HTERT RPE-1 (cell line): ENCODE measurements around the gene NXNL2.

Experiments used
- in situ Hi-C: fragments of 300-500 bp; cut with MboI; formaldehyde crosslinking; loops from 4 replicates; pipeline ENCODE4 v1.14.3; 2020; ENCODE audit warnings: low sequenced_read_pairs

Gene NXNL2

DNA sequence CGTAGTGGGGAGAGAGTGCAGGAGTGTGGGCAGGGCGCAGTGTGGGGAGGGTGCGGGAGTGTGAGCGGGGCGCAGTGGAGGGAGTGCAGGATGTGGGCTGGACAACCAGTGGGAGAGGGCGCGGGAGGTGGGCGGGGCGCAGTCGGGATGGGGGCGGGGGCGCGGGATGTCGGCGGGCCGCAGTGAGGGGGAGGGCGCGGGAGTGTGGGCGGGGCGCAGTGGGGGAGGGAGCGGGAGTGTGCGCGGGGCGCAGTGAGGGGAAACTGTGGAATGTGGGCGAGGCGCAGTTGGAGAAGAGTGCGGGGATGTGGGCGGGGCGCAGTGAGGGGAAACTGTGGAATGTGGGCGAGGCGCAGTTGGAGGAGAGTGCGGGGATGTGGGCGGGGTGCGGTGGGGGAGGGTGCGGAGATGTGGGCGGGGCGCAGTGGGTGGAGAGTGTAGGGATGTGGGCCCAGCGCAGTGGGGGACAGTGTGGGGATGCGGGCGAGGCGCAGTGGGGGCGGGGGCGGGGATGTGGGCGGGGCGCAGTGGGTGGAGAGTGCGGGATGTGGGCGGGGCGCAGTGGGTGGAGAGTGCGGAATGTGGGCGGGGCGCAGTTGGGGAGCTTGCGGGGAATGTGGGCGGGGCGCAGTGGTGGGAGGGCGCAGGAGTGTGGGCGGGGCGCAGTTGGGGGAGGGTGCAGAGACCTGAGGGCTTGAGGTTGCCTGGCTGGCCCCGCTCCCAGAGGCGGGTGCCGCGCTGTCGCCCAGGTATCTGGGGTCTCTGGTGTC is at the start of gene NXNL2:
TSS of gene NXNL2 (plus strand) at position 723 of the 770 bp plus-strand sequence. CDS start 257 bp downstream, outside the sequence.
- in situ Hi-C loops: no loop called here

DNA sequence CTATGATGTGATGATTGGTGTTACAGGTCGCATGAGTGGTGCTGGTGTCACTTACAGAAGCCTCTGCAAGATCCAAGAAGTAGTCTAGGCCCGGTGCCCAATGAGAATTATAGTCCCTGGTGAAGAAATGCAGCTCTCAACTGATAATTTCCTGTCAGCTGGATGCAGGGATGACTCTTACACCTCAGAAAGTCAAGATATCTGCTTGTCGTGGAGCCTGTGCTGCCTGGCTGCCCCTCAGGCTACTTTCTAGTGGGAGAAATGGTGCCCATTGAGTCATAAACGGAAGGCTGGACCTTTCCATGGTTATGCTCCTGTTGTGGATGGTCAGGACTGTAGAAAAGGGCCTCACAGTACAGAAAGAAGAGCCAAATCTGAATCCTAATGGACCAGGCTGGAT is 46.8 kb upstream of the NXNL2 start:
- in situ Hi-C loops: no loop called here

DNA sequence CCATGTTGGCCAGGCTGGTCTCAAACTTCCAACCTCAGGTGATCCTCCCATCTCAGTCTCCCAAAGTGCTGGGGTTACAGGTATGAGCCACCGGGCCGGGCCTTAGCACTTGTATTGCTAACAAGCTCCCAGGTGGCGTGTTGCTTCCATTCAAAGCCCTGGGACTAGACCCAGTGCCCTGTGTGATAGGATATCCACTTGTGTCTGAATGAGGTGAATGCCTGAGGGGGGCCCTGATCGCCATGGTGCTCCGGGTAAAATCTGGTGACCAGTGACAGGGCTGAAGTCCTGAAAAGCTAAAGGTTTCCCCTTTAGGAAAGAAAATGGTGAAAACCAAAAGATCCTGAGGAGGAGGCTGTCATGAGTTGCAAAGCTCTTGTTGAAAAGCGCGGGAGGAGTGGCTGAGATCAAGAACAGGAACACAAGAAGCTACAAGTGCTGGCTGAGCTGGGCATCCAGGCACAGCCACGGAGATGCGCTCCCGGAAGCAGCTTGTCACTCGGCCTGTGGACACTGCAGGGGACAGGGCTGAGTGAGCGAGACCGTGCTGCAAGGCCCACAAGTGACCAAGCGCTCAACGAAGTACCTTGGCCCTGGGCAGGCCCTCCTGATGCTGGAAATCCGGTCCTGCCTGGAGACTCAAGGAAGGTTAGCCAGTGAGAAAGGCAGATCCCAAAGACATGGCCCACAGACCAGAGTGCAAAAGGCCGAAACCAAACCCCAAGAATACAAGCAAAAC is 39.8 kb upstream of the NXNL2 start:
- in situ Hi-C loops: no loop called here

DNA sequence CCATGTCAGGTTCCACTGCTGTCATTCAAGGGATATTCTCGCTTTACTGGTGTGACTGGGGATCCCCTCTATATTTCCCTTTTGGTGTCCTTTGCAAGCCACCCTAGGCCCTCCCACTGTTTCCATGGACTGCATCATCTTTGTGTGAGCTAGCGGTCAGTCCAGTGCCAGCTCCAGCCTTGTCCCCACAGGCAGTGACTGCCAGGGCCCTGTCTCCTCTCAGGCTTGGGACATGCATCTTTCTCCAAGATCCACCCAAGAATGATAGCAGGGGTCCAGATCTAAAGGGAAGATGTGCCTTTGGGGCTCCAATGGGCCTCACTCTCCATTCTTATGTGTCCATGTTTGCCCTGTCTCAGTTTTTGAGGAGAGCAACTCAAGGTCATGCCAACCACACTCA is 37.8 kb upstream of the NXNL2 start:
- in situ Hi-C loops: no loop called here

DNA sequence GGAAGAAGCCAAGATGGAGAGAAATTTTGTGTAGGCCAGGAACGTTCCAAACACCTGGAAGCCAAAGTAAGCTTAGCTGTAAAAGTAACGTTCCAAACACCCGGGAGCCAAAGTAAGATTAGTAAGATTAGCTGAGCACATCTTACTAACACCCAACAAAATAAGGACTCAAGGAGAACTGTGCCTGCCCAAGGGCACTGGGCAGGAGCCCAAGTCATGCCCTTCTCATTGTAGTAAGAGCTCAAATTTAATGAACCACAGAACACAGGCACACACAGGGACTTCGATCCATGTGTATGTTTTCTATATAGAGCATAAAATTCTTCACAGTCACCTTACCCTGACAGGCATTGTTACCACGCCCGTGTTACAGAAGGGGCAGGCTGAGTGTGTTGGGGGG is 36.1 kb upstream of the NXNL2 start:
- in situ Hi-C loops: no loop called here

DNA sequence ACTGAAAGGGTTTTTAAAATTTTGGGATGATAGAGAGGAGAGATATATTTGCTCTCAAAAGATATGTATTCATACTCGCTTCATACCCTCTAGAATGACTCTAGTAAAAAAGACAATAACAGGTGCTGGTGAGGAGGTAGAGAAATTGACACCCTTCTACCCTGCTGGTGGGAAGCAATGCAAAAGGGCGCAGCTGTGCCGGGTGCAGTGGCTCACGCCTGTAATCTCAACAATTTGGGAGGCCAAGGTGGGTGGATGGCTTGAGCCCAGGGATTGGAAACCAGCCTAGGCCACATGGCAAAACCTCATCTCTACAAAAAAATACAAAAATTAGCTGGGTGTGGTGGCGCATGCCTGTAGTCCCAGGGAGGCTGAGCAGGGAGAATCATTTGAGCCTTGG is 33.9 kb upstream of the NXNL2 start:
- in situ Hi-C loops: no loop called here

DNA sequence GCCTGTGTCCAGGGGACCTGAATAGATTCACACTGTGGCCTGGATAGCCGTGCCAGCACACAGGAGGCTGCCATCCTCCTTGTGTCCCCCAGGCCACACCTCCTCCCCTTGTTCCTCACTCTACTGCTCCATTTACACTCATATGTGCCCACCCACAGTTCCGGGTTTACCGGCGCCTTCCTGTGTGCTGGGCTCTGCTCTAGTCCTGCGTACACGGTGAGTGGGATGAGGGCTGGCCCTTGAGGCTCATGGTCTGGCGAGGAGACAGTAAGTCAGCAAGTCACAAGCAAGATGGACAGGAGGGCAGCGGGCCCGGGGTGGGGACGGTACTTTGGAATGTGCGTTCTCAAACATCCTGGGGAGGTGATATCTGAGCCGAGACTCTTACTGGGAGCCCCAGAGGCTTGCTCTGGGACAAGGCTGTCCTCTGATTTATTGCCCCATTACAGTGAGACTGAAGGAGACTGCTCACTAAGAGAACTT is 32.4 kb upstream of the NXNL2 start:
- in situ Hi-C loops: no loop called here

DNA sequence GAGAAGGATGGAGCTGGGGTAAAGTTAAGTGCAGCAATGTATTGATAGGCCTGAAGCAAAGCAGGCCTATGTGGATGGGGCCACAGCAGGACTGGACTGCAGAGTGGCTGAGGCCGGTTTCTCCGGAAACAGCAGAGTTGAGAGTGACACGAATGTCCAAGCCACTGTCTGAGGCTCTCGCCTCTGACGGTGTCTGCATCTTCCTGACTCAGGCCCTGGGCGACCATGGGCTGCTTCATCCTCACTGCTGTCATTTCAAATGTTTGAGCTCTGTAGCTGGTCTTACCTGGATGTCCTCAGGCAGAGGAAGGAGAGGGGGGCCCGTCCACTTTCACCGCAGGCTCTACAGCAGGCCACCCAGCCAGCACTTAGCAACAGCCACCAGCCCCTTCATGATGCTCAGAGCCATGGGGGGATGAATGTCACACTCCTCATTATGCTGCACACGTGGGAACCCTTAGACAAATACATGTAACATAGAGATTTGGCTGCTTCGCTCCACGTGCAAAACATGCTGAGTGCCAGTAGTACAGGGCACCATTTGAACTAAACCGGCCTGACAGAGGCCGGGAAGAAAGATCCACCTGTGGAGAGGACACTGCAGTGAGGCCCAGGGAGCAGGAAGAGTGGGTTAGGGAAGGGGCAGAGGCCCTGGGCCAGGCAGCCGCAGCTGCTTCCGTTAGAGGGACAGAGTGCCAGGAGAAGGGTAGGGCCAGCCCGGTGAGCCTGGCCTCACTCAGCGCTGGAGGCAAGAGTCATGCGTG is 31.7 kb upstream of the NXNL2 start:
- in situ Hi-C loops: no loop called here

DNA sequence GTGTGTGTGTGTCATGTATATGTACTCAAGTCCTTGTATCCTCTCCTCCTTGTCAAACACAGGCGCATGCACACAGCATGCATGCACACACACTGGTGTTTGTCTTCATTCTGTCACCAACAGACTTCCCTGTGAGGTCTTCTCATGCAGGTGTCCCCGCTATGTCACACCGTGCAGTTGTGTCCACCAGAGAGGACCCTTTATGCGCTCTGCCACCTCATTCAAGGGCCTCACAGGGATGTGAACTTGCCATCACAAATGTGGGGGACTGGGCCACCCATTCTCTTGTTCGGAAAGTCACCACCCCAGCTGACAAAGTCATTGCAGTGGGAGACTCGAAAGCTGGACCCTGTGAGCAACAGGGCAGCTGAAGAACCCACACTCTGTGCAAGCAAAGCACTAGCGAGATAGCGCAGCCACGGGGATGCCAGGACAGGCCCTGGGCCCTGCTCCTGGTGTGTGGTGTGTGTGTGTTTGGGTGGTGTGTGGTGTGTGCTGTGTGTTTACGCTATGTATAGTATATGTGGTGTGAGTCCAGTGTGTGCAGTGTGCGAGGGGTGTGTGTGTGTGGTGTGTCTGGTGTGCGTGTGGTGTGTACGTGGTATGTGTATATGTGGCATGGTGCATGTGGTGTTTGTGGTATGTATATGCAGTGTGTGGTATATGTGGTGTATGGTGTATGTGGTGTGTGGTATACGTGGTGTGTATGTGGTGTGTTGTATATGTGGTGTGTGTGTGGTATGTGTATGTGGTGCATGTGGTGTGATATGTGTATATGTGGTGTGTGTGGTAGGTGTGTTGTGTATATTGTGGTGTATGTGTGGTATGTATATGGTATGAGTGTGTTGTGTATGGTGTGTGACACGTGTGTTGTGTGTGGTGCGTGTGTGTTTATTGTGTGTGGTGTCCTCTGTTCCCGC is 30.9 kb upstream of the NXNL2 start:
- in situ Hi-C loops: no loop called here

DNA sequence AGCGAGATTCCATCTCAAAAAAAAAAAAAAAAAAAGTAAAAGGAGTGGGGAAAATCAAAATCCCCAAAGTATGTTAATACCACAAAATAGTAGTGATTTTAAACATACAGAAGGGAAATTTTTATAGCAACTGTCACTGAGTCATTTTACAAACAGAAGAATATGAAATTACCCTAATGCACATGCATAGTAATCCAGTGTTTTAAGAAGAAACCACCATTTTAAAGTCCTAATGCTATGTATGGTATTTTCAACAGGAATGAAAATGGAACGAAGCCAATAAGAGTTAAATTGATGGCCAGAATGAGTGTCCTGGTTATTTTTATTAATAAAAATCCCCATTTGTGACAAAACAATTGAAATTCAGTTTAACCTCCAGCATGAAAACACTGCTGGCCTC is 26.7 kb upstream of the NXNL2 start:
- in situ Hi-C loops: no loop called here

DNA sequence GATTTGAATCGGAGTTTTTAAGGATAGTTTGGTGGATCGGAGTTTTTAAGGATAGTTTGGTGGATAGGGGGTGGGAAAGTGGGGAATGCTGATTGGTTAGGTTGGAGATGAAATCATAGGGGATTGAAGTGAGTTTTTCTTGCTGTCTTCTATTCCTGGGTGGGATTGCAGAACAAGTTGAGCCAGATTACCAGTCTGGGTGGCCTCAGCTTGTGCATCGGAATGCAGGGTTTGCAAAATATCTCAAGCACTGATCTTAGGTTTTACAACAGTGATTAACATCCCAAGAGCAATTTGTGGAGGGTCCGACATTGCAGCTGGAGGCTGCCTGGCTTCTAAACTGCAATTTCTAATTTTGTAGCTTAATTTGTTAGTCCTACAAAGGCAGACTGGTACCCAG is 23.1 kb upstream of the NXNL2 start:
- in situ Hi-C loops: no loop called here

DNA sequence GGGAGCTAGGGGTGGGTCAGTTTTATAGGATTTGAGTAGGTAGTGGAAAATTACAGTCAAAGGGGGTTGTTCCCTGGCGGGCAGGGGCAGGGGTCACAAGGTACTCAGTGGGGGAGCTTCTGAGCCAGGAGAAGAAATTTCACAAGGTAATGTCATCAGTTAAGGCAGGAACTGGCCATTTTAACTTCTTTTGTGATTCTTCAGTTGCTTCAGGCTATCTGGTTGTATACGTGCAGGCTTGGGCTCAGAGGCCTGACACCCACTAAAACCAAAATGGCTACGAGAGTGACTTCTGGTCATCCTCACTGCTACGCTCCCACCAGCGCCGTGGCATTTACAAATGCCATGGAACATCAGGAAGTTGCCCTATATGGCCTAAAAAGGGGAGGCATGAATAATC is 20.7 kb upstream of the NXNL2 start:
- in situ Hi-C loops: no loop called here

DNA sequence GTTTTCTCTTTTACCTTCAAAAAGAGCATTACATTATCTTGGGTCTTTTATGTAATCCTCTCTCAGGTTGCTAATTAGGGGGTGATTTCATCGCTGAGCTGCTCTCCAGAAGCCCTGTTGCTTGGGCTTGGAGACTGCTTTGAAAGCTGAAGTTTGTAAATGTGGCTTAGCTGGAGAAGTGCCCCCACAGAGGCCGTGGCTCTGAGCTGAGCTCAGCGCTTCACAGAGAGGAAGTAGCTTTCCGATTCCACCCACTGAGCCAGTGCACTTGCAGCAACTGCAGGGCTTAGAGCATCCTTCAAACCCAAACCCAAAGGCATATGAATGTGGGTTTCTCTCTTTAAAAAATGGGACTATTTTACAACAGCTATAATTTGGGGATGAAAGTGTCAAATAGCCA is 13.7 kb upstream of the NXNL2 start:
- in situ Hi-C loops: no loop called here

DNA sequence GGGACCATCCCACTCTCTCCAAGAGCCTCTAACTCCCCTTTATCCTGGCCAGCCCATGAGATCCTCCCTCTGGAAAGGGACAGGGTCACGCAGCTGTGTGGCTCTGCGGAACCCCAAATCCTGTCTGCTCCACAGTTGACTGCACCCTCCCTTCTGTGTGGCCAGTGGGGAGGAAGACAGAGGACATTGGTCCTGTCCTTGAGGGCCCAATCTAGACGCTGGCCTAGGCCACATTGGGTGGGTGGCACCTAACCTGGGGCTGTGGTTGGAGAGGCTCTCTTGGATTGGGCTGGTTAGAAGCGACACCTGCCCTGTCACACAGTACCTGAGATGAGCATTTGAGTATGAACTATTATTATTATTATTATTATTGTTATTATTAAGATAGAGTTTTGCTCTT is 12.6 kb upstream of the NXNL2 start:
- in situ Hi-C loops: no loop called here

DNA sequence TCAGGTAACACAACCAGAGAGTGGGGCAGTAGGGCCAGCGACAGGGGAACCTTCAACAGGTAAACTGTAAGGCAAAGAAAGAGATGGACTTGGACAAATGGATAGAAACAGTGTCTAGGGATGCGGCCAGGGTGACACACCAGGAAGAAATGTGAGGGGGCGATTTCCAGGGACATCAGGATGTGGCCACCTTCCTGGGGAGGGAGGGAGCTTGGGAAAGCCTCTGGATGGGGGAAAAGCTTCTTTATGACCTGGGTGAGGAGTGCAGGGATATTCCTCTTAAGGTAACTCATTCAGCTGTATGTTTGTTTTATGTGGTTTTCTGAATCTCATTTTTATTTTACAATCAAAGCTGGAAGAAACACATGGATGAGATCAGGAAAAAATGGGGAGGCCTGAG is 11.9 kb upstream of the NXNL2 start:
- in situ Hi-C loops: no loop called here

DNA sequence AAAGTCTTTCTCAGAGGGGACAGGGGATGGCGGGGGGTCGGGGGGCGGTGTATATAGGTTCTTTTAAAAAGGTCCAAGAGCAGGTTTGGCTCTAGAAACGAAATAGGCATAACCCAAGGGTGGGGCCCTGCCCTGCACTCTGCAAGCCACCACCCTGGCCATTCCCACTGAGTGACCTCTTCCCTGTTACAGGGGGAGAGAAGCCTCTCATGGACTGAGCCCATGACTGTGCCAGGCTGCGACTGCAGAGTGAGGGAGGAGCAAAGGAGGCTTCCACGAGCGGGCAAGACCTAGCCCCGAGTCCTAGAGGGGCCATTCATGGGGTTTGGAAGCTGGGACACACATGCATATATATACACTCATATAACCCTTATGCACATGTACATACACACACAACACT is 10.1 kb upstream of the NXNL2 start:
- in situ Hi-C loops: no loop called here

DNA sequence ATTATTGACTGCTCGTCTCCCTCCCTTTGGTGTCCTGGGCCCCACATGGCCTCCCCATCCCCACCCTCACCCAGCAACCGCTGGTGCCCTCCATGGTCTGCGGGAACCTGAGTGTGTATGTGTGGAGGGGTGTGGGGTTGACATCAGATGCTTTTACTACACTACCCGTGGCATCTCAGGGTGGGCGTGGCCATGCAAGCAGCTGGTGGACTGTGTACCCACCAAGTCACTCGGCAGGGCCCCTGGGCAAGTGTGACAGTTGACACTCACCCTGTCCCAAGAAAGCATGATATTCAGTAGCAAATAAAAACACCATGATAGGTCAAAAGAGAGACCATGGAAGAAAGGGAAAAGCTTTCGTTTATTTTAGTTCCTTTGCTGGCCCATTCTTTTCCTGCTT is 7.4 kb upstream of the NXNL2 start:
- in situ Hi-C loops: no loop called here

DNA sequence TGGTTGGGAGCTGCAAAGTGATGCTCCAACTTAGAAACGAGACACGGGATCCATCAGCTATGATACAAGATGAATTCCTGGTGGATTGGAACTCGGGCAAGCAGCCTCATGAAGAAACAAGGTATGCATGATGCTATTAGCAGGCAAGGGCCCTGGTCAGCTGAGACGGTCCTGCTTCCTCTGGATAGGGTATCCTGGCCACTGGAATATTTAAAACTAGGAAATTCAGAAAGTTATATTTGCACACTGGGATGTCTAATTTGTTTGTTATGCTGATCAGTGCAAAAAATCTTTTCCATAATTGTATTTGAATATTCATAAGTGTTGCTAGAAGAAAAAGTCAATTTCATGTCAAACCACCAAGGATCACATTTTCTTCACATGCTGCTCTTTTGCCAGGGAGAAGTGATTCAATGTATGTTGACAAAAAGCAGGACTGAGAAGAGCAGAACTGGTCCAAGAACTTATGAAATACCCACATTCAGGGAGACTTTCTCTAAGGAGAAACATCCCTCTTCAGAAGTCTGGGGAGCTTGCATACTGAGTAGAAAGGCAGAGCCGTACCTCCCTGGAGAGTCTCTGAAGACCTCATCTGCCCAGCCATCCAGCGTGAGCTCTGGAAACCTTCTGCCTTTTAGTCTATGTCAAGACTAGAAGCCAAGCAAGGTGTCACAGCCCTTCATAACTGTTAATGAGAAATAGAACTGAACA is 6.7 kb upstream of the NXNL2 start:
- in situ Hi-C loops: no loop called here

DNA sequence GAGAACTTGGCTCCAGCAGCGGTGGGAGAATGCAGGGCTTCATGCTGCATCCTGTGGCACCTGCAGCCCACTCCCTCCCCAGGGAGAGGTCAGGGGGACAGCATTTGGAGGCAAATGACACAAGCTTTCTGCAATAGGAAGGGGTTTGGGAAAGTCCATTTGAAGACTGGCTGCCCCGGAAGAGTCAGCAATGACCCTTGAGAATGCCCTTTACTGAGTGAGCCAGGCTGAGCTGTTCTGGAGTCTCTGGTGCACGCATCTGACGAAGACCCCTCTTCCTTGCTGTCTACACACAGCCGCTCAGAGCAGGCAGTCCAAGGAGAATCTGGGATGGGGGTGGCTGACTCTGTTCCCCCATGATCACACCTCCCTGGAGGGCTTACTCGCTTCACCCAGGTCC is 5.5 kb upstream of the NXNL2 start:
- in situ Hi-C loops: no loop called here

DNA sequence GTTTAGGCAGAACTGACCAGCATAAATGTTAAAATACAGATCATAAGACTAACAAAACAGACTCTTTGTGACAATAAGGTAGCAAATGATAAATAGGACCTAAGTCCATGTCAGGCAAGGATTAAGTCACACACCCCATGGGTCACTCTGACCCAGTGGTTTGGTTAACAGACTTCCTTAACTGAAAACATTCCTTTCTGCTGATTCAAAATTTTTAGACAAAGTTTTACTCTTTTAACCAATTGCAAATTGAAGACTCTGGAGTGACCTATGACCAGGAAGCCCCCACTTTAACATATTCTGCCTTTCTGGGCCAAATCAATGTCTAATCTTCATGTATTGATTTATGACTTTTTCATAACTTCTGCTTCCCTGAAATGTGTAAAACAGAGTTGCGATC is 4.9 kb upstream of the NXNL2 start:
- in situ Hi-C loops: no loop called here
